NCI-H1105 treated with DMSO at 0.1 percent for 48 hours (cell line): ENCODE results near the gene NFIC.
"Not testable (repeated sequence)": the region's sequence is repeated elsewhere in the genome, so short reads cannot be mapped to it uniquely, and the experiment has no call there.

Experiments
- DNase-seq: peaks from one replicate; lab custom pipeline; 2025; lab: John Stamatoyannopoulos, UW

The NFIC gene

DNA sequence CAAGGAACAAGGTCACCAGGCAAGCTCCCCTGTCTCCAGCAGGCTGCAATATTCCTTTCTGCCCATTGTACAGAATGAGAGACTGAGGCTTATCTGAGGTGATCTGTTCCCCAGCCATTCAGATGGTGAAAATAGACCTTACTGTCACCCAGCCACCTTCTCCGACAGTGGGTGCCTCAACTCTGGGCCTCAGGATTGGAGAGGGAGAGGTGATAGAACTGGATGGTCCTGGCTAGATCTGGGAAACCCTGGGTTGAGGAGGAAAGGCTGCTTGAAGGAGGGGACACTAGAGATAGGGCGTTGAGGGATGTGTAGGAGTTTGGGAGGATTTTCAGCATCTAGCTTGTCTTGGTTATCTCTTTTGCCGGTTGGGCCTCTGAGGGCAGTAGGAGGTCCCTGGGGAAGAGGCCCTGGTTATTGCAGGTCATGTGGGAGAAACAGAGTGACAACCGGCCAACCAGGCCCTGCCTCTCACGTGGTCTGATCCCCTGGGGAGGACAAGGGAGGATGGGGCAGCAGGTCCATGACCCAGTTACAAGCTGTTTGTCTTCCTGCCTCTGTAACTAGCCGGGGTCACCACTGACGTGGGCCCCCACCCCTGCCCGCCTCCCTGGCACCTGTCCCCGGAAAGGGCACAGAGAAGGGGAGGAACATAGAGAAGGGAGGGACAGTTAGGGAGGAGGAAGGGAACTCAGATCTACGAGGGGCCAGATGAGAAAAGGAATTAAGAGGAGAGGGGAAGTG, 8.2 kb downstream of the NFIC start:
- no peak for DNase-seq

DNA sequence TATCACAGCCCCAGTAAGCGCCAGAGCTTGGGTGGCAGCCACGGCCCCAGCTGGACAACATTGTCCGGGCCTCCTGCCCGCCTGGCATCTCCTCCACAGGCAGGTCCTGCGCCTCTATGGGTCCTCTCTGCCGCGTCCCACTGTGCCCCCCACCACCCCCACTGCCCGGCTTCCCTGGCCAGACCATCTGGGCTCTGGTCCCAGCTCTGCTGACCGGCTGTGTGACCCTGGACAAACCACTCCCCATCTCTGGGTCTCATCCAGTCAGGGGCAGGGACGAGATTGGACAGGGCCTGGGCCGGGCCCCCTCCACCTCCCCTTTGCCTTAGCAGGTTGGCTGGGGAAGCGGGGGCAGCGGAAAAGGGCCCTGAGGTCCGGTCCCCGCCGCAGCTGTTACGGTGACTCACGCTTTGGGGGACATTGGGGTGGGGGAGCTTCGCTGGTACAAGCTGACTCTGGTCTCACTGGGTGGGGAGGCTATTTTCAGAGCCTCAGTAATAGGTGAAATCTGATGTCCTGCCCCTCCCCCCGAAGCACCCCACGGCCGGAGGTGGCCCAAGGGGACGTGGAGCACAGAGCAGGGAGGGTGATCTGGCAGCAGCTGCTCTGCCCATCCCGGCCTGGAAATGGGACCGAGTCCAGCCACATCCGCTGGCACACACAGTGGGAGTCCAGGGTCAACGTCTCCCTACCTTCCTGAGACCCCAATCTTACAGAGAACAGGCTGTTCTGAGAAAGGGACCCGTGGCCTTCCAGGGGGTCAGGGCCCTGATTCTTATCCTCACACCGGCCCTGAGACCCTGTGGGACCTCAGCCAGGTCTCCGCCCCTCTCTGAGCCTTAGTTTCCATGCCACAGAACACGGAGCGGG, 9.1 kb downstream of the NFIC start:
- DNase-seq = no peak

DNA sequence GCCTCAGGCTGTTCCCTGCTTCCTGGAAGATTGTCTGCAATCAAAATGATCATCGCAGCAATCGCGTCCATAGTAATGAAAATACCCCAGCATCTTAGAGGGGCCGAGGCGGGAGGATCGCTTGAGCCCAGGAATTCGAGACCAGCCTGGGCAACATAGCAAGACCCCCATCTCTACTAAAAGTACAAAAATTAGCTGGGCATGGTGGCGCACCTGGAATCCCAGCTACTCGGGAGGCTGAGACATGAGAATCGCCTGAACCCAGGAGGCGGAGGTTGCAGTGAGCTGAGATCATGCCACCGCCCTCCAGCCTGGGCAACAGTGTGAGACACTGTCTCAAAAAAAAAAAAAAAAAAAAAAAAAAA, 9.7 kb downstream of the NFIC start:
- not testable (repeated sequence) for DNase-seq

DNA sequence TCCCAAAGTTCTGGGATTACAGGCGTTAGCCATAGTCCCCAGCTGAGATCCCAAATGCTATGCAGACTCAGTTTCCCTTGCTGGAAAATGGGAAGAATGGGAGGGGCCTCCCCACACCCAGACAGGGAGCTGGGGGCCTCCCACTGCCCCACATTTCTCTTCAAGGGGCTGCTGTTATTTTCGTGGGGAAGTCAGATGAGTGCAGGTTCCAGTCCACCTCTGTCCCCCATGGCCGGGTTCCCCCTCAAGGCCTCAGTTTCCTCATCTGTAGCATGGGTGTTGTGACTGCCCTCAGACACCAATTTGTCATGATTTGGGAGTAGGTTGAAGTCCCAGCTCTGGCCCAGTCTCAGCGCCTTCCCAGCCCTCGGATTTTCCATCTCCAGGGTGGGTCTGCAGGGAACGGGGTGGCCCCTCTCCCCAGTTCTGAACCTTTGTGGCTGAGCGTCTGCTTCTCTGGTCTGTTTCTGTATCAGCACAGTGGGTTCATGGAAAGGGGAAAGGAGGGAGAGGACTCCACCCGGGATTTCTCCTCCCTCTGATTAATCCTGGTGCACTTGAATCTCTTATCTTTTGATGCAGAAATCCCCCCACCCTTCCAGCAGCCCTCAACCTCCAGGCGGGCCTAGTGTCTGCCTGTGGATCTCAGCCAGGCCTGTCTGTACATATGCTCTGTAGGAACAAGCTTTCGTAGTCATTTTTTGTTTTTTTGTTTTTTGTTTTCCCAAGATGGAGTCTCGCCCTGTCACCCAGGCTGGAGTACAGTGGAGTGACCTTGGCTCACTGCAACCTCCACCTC, 12.2 kb downstream of the NFIC start:
- DNase-seq = no peak

DNA sequence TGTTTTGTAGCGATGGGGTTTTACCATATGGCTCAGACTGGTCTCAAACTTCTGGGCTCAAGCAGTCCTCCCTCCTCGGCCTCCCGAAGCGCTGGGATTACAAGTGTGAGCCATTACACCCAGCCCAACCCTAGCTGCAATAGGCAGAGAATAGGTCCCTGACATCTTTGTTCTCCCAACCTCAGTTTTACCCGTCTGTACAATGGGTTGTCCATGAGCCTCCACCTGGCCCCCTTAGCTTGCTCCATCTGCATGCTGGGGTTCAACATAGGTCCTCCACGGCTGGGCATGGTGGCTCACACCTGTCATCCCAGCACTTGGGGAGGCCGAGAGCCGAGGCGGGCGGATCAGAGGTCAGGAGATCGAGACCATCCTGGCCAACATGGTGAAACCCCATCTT, 14.4 kb downstream of the NFIC start:
- no peak for DNase-seq

DNA sequence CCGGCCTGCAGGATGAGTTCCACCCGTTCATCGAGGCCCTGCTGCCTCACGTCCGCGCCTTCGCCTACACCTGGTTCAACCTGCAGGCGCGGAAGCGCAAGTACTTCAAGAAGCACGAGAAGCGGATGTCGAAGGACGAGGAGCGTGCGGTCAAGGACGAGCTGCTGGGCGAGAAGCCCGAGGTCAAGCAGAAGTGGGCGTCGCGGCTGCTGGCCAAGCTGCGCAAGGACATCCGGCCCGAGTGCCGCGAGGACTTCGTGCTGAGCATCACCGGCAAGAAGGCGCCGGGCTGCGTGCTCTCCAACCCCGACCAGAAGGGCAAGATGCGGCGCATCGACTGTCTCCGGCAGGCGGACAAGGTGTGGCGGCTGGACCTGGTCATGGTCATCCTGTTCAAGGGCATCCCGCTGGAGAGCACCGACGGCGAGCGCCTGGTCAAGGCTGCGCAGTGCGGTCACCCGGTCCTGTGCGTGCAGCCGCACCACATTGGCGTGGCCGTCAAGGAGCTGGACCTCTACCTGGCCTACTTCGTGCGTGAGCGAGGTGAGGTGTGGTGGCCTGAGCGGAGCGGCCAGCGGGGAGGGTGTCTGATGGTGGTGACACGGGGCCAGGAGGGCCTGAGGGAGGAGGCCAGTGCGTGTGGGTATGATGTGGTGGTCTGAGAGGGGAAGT, 15.5 kb downstream of the NFIC start:
- DNase-seq = no peak

DNA sequence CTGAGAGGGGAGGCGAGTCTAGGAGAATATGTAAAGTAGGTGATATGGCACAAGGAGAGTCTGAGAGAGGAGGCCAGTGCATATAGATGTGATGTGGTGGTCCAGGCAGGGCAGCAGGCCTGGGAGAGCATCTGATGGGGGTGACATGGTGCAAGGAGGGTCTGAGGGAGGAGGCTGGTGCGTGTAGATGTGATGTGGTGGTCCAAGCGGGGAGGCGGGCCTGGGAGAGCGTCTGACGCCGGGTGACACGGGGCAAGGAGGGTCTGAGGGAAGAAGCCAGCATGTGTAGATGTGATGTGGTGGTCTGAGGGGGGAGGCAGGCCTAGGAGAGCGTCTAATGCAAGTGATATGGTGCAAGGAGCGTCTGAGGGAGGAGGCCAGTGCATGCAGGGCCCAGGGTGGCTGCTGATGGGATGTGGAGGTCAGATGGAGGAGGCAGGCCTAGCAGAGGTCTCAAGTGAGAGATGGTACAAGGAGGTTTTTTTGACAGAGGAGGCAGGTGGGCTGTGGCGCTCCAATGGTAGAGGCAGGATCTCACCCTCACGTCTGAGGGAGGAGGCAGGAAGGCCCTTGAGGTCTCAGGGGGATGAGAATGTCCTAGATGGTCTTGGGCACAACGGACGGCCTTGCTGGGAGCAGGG, 16.2 kb downstream of the NFIC start:
- no peak for DNase-seq

DNA sequence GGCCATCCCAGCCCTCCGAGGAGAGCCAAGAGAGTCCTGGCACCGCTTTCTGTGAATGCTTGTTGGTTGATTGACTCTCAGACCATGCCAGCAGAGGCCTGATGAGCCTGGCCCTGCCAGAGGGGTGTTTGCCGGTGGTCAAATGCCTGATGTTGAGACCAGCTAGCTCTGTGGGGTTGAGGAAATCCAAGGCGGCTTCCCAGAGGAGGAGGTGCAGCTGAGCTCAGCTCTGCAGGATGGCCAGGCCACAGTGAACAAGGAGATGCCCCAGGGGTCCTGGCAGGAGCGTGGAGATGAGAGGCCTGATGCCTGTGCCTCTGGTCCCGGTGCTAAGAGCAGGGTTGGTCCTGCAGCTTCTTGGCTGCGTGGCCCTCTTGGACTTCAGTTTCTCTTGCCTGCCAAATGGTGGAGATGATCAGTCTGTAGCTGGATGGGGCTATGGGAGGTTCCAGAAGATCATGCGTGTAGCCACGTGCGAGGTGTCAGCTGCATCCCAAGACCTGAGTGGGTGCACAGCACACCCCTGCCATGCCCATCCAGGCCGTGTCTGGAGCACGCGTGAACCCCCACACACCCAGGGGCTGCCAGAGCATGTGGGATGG, 16.8 kb downstream of the NFIC start:
- no peak for DNase-seq

DNA sequence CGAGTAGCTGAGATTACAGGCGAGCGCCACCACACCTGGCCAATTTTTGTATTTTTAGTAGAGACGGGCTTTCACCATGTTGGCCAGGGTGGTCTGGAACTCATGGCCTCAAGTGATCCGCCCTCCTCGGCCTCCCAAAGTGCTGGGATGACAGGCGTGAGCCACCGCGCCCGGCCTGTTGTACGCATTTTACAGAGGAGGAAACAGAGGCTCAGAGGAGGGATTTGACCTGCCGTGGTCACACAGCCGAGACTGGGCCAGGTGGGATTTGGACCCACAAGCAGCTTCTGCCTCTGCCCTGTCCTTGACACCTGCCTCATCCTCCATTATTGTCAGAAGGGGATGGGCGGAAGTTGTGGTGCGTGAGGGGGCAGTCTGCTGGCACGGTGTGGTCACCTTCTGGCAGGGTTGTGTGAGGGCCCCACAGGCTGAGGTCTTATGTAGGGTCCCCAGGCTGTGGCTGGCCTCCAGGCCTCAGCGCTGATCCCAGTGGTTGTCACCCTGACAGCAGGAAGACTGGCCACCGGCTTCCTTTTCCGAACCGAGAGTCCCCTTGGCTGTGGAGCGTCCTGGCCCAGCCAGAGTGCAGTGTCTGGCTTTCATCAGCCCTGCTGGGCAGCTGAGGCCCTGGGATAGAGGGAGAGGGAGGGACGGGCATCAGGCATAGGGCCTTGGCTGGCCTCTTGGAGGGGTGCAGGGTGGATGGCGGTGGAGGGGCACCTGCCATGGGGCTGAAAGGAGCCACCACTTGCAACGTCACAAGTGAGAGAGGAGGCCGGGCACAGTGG, 20.3 kb downstream of the NFIC start:
- no peak for DNase-seq

DNA sequence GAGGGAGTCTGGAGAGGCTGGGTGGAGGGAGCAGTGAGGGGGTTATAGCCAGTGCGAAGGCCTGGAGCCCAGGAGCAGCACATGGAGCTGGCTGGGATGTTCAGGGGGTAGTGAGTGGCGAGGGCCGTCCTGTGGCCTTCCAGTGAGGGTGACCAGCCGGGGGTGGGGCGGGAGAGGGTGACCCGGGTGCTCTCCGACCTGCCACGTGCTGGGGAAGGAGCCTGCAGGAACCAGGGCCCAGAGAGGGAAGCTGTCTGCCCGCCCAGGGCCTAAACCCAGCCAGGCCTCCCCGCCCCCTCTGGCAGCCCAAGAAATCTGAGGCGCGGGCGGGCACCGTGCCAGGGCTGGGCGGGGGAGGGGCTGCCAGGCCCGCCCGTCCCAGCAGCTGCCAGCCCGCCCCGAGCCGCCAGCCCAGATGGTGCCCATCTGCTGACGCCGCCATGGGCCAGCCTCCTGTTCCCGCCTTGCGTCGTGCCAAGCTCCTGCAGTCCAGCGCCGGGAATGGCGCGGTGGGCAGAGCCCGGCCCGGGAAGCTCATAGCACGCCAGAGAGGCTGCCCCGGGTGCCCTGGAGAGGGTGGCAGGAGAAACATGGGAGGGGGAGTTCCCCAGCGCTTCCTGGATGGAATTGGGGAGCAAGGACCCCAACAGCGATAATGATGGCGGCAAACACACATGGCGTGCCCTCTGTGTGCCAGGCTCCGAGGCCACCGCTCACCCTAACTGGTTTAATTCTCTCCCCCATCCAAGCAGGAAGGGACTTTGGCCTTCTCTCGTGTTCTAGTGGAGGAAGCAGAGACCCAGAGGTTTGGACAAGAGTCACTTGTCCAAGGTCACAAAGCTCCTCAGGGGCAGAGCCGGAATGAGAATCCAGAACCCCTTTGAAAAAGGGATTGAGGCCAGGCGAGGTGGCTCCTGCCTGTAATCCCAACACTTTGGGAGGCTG, 21.5 kb downstream of the NFIC start:
- peak; percentile 90 for DNase-seq

DNA sequence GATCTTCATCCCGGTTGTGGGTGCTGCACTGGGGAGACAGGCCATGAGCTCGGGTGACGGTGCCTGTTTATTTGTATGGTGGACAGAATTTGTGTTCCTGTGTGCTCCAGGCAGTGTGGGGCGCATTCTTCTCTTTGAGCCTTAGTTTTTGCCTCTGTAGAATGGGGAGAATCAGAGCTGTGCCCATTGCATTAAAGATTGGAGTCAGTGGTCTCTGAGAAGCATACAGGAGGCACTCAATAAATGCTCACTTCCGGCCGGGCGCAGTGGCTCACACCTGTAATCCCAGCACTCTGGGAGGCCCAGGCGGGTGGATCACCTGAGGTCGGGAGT, 23.0 kb downstream of the NFIC start:
- DNase-seq = no peak

DNA sequence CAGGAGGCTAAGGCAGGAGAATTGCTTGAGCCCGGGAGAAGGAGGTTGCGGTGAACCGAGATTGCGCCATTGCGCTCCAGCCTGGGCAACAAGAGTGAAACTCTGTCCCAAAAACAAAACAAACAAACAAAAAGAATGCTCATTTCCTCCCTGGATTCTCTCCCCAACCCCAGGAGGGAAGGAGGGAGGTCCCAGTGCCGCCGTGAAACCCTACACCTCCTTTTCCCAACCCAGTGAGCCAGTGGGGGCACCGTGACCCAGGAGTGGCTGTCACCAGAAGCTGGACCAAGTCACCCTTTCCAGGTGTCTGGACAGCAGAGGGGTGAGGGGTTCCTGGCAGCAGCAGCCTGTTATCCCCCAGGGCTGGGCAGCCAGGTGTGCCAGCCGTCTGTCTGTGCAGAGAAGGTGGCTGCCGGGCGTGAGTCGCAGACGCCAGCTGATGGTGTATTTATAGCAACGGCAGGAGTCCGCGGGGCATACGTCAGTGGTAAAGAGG, 23.5 kb downstream of the NFIC start:
- peak; percentile 90 for DNase-seq

DNA sequence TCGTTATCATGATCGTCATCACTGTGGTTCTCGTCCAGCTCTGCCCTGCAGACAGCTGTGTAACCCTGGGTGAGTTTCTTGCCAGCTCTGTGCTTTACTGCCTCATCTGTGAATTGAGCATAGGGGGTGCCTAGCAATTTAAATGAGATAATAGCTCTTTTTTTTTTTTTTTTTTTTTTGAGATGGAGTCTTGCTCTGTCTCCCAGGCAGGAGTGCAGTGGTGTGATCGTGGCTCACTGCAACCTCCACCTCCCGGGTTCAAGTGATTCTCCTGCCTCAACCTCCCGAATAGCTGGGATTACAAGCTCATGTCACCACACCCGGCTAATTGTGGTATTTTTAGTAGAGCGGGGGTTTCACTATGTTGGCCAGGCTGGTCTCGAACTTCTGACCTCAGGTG, 25.5 kb downstream of the NFIC start:
- not testable (repeated sequence) for DNase-seq

DNA sequence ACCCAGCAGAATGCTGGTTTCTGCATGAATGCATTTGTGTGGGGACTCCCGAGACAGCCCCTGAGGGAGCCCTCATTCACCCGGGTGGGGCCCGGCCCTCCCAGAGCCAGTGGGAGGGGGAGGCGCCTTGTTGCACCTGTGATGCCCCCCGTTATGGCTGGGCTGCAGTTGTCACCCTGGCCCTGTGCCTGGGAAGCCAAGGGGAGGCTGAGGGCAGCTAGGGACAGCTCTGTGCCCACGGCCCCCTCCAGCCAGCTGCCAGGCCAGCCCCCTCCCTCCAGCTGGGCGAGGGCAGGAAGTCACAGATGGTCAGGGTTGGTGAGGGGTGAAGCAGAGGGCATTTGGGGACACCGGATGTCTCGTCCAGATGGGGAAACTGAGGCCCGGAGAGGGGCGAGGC, 26.1 kb downstream of the NFIC start:
- no peak for DNase-seq

DNA sequence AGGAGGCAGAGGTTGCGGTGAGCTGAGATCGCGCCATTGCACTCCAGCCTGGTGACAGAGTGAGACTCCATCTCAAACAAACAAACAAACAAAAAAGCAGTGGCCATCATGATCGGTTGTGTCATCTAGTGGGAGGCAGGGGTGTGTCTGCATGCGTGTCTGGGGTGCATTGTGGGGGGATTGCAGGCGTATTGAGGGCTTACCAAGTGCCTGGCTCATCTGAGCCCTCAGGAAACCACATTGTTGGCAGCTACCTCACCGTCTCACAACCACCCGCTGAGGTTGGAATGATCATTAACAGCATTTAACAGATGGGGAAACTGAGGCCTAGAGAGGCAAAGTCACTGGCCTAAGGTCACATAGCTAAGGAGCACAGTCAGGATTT, 30.5 kb downstream of the NFIC start:
- DNase-seq = no peak

DNA sequence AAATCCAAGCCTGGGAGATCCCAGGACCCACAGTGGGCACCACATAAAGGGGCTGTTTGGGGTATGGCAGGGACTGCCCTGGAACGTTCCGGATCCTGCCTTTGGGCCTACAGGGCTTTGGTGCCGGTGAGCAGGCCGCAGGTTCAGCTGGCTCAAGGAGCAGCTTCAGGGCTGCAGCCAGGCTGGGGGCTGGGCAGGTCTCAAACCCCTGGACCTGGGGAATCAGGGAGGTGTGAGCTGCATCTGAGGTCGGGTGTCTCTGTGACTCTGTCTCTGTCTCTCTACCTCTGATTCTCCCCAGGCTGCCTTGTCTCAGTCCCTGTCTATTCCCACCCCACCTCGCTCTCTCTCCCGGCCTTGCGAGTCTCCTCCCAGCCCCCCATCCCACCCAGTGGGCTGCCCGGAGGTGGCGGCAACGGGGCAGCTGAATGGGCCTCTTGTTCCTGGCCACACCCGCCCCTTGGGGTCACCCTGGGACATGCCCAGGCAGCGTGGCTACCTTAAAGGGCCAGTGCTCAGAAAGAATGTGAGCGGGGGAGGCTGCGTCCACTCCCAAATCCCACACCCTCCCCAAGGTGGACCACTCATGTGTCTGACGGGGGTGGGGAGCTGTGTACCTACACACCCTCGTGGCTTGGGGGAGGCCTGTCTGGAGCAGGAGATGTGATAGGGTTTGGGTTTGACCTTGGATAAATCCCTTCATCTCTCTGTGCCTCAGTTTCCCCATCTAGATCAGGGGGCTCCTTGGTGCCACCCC, 31.1 kb downstream of the NFIC start:
- DNase-seq = no peak

DNA sequence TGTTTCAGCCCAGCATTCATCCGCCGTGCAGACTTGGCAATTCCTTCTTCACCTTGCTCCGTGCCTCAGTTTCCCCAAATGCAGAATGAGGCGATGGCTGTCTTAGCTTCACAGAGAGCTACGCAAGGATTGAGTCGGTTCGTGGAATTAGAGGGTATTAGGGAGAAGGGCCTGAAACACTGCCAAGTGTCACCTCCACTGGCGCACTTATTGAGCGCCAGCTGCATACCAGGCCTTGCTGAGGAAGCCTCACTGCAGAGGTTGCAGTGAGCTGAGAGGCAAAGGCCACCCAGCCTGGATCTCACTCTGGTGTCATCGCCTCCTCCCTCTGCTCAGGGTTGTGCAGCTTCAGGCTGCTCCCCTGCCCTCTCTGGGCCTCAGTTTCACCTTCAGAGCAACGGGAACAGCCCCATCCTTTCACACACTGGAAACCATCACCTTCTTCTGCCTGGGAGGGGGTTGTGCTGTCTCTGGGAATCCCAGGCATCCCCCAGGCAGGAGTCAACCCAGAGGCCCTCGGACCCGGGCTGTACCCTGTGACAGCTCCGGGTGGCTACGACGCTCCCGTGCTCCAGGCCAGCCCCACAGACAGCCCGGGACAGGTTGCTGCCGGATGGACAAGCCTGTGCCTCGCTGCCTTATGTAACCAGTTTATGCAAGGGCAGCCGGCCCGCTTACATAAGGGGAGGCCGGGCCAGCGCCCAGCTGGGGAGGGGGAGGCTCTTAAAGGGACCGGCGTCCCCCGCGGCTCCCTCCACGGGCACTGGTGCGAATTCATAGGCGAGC, 31.9 kb downstream of the NFIC start:
- no peak for DNase-seq

DNA sequence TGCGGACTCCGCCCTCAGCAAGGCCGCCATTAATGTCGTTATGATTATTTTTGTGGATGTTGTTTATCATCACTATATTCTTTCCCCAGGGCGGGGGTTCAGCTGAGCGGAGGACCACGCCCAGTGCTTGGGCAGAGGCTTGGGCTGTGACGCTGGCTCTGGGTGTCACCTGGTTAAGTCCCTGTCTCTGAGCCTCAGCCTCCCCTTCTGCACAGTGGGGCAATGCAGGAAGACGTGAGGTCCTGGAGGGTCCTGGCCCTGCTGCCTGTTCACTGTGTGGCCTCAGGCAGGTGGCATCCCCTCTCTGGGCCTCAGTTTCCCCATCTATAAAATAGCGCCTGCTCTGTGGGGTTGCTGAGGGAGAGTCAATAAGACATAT, 32.5 kb downstream of the NFIC start:
- no peak for DNase-seq
